Midbrain (tissue), 1 donor: ENCODE data around the gene MRPL23.

Experiments used
- DNase-seq: peaks from one replicate; lab custom pipeline; 2025; lab: John Stamatoyannopoulos, UW

Gene MRPL23

GRCh38 chr11:1946812-1947484, at the start of gene MRPL23:
Gene MRPL23 (plus strand): TSS chr11:1947332. CDS start chr11:1947363, 31 bp downstream.
- no peak for DNase-seq

DNA sequence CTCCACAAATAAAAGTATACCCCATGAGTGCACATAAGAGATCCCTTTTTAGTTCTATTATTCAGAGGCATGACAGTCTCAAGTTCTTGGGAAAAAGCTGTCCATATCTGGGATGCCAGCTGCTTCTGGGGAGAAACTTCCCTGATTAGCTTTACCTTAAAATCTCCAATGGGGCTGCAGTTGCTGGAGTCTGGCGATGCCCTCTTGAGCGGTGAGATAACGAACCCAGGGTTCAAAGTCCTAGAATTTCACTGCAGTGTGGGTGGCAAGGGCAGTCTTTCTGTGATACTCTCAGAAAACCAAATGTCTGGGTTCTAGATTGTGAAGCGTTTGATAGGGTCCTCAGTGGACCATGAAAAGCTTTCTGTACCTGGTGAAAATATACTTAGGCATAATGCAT, 48.0 kb upstream of the MRPL23 start:
- no peak for DNase-seq

GRCh38 chr11:1899686-1900085, 47.4 kb upstream of the MRPL23 start:
- no peak for DNase-seq

- no peak for DNase-seq
Observed at GRCh38 chr11:1906181-1906580, 41.0 kb upstream of the MRPL23 start.

- no peak for DNase-seq
Observed at GRCh38 chr11:1906611-1907423, 40.3 kb upstream of the MRPL23 start.

DNA sequence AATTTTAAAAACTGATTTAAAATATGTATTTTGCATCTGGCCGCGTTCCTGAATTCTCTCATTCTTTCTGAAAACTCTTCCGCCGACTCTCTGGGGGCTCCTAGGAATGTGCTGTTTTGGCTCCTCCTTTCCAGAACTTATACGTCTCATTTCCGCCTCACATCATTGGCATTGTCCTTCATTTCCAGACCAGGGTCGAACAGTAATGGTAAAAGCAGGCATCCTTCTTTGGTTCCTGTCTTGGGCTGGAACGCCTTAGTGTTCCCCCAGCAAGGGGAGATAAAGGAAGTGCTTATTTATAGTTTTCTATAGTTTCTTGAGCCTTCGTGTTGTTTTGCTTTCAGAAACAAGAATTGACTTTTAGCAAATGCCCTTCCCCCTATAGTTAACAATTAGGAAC, 38.5 kb upstream of the MRPL23 start:
- DNase-seq, result no peak

DNA sequence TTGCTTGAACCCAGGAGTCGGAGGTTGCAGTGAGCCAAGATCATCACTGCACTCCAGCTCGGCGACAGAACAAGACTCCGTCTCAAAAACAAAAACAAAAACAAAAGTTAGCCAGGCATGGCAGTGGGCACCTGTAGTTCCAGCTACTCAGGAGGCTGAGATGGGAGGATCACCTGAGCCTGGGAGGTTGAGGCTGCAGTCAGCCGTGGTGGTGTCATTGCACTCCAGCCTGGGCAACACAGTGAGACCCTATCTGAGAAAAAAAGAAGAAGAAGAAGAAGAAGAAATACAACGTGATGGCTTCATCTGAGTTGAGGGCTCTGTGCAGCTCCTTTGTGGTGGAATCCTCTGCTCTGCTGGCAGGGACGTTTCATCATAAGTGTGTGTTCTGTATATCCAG, 37.6 kb upstream of the MRPL23 start:
- no peak for DNase-seq

- DNase-seq, result no peak
Observed at GRCh38 chr11:1912289-1912878, 34.7 kb upstream of the MRPL23 start.

DNA sequence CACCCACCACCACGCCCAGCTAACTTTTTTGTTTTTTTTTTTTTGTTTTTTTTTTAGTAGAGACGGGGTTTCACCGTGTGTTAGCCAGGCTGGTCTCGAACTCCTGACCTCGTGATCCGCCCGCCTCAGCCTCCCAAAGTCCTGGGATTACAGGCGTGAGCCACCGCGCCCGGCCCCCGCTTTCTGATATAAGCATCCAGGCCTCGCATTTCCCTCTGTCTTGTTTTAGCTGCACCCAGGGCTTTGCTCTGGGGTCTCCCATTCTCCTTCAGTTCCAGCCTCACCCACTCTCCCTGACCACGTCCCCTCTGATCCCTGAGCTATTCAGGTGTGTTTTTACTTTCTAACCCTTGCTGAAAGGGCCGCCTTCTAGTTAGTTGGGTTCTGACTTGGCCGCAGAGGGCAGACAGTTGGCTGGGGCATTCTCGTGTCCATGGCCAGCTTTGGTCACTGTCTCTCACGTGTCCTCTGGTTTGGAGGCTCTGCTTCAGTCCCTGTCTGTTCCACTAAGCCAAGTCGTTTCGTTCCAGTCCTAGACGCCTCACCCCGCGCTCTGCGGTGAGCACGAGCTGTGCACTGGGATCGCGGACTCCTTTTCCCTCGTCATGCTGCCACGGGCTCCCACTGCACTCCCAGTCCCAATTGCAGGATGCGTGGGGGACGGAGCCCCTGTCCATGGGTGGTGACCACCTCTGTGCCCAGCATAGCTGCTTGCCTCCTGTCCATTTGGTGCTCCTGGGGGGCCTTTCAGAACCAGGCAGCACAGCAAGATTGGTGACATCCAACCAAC, 33.7 kb upstream of the MRPL23 start:
- DNase-seq, result no peak

GRCh38 chr11:1915795-1916131, 31.4 kb upstream of the MRPL23 start:
- no peak for DNase-seq

- no peak for DNase-seq
Observed at GRCh38 chr11:1916132-1916985, 30.8 kb upstream of the MRPL23 start.

DNA sequence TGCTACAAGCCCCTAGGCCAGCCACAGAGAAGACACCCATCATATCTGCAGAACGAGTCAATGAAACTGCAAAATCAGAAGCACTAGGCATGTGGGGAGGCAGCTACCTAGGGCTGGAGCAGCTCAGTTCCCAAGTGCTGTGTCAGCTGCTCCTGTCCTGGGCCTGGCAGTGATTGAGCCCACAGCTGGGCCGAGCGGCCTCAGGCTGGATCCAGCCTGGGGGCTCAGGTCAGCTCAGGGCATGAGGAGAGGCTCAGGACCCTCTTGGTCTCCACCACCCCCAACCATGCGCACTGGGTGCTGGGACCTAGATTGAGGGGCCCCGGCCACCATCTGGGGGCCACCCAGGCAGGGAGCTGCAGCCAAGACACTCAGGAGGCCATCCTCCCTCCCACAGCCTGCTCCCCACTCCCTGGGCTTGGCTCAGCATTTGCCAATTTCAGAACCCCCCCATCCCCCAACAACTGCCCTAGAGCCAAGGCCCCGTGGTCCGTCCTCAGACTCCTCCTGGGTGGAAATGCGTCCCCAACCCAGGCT, 30.1 kb upstream of the MRPL23 start:
- no peak for DNase-seq

- no peak for DNase-seq
Observed at GRCh38 chr11:1917523-1918435, 29.4 kb upstream of the MRPL23 start.

GRCh38 chr11:1918436-1919315, 28.5 kb upstream of the MRPL23 start:
- no peak for DNase-seq

GRCh38 chr11:1919391-1920127, 27.6 kb upstream of the MRPL23 start, which contains the start of gene TNNT3:
Gene TNNT3 (plus strand): TSS chr11:1919703. CDS start chr11:1922875, 3,172 bp downstream.
- DNase-seq, result no peak

DNA sequence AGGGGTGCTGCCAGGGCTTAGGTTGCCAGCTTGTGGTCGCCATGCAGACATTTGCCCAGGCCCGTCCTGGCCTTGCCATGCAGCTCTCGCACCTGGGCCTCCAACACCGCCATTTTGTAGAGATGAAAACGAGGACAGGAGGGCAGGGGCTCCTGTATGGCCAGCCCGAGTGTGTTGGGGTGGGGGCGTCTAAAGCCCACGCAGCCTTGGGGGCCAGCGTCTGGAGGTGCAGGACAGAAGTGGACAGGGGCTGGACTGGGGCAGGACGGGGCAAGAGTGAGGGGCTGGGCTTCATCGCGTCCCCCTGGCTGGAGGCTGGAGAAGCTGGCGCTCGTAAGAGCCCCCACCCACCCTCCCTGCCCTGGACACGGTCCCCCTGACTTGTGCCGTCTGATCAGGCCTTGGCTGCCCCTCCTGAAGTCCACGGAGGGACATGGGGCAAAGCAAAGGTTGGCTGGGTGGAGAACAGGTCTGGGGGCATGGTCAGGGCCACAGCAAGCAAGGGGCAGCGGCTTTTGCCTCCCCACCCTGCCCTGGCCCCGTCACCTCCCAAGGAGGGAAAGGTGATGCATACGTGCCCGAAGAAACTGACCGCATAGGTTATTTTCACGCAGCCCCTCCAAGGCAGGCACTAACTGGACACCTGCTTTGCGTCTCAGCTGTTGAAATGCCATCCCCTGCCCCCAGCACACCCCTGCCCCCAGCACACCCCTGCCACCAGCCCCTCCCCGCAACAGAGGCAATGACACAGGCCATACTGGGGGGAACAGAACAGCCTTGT, 26.8 kb upstream of the MRPL23 start:
- DNase-seq, result no peak

DNA sequence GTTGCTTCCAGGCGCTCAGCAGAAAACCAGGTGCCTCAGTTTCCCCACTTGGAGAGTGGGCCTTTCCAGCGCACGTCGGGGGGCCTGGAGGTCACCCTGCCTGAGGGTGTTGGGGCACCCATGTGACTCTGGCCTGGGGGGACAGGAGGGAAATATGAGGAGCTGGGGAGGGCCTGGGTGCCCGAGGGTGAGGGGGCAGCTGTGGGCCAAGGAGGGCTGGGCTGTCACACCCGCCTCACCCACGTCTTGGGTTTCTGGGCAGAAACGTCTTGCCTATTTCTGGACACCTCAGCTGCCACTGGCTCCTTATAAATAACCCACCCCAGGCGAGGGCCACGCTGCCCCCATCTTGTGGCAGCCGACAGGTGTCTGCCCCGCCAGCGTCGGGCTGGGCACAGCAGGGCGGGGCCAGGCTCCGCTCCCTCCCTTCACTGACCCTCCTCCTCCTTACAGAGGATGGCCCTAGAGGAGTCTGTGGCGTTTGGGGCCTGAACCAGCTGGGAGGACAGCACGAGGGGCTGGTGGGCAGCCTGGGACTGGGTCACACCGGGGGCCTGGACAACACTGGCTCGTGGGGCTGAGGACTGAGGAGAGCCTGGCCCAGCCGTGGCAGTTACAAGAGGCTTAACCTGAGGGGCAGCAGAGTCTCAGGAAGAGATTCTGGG, 26.1 kb upstream of the MRPL23 start:
- no peak for DNase-seq
